Activated T-cell treated with anti-CD3 and anti-CD28 coated beads, Interleukin-2, amount 50 U/mL, for 72 hours (primary cell): ENCODE measurements around the gene PRICKLE4. TPM values are rescaled to one million over a fixed set of nuclear protein-coding genes. Genes with fewer than 3 reads are reported as not detected.
"Not testable (repeated sequence)": the region's sequence is repeated elsewhere in the genome, so short reads cannot be mapped to it uniquely, and the experiment has no call there.

Source experiments
- ATAC-seq, 2 donors: fragments of 150-1000 bp; cut with Tn5 transposase; replicated peaks in 1 of 2; 2 replicates each; pipeline ENCODE4 v1.10.0; 2021; ENCODE audit warnings: moderate library complexity in 2 of 2, mild to moderate bottlenecking in 1 of 2
- DNase-seq, 2 donors: peaks; one replicate each; pipeline ENCODE4 v3.0.0; 2021 to 2022; ENCODE audit warnings: mixed read lengths in 1 of 2
- H3K27ac Mint-ChIP-seq: one replicate; pipeline ENCODE4 v1.8.0; 2022; ENCODE audit warnings: mild to moderate bottlenecking, moderate library complexity, mixed read lengths
- H3K27me3 Mint-ChIP-seq: one replicate; pipeline ENCODE4 v1.8.0; 2022; ENCODE audit warnings: low read depth, mixed read lengths
- H3K36me3 Mint-ChIP-seq, 2 donors: one replicate each; pipeline ENCODE4 v1.8.0; 2022; ENCODE audit warnings: mixed read lengths in 2 of 2, mild to moderate bottlenecking in 1 of 2; ENCODE audit not compliant: insufficient read depth in 2 of 2
- H3K4me1 Mint-ChIP-seq: one replicate; pipeline ENCODE4 v1.8.0; 2022; ENCODE audit warnings: low read depth, mixed read lengths
- H3K4me3 Mint-ChIP-seq, 2 donors: one replicate each; pipeline ENCODE4 v1.8.0; 2022; ENCODE audit warnings: mild to moderate bottlenecking in 2 of 2, mixed read lengths in 2 of 2, moderate library complexity in 2 of 2
- H3K9me3 Mint-ChIP-seq, 2 donors: one replicate each; pipeline ENCODE4 v1.8.0; 2022; ENCODE audit warnings: mixed read lengths in 2 of 2
- total RNA-seq, 2 donors: library from RNA; stranded (reverse); gene quantifications; one replicate each; pipeline ENCODE4 v1.2.3, GENCODE V29; 2022

Gene PRICKLE4
- total RNA-seq, 2 donors from 2014 or later, result 0.29 TPM; not detected in 1

GRCh38 chr6:41805830-41806774 lies 25.5 kb downstream of the PRICKLE4 start:
- no peak overlapping the region for H3K4me3 Mint-ChIP-seq
- DNase-seq, result no peak
- no peaks in the 10 kb centered on the region for H3K4me1 Mint-ChIP-seq
- H3K27me3 Mint-ChIP-seq, result no peaks in the 10 kb centered on the region
- no peaks in the 10 kb centered on the region for H3K36me3 Mint-ChIP-seq
- ATAC-seq, result no peak
- no peak overlapping the region for H3K27ac Mint-ChIP-seq
- H3K9me3 Mint-ChIP-seq, result no peaks in the 10 kb centered on the region

GRCh38 chr6:41811095-41811494 lies 30.5 kb downstream of the PRICKLE4 start:
- no peak for ATAC-seq
- H3K27ac Mint-ChIP-seq, result no peak overlapping the region
- no peak overlapping the region for H3K4me3 Mint-ChIP-seq
- no peaks in the 10 kb centered on the region for H3K4me1 Mint-ChIP-seq
- no peak for DNase-seq
- H3K9me3 Mint-ChIP-seq, result no peaks in the 10 kb centered on the region
- no peaks in the 10 kb centered on the region for H3K27me3 Mint-ChIP-seq
- no peaks in the 10 kb centered on the region for H3K36me3 Mint-ChIP-seq

DNA sequence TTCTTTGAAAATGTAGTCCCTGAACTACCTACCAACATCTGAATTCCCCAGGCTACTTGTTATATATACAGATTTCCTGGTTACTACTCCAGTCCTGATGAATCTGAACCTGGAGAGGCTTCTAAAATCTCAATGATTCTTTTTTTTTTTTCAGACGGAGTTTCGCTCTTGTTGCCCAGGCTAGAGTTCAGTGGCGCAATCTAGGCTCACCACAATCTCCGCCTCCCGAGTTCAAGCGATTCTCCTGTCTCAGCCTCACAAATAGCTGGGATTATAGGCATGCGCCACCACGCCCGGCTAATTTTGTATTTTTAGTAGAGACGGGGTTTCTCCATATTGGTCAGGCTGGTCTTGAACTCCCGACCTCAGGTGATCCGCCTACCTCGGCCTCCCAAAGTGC lies 31.4 kb downstream of the PRICKLE4 start:
- H3K27me3 Mint-ChIP-seq, H3K27ac Mint-ChIP-seq, ATAC-seq, H3K36me3 Mint-ChIP-seq, DNase-seq, H3K4me3 Mint-ChIP-seq, H3K4me1 Mint-ChIP-seq, H3K9me3 Mint-ChIP-seq: not testable (repeated sequence)

- Mint-ChIP-seq H3K27me3 (no peaks in the 10 kb centered on the region), H3K36me3 (no peaks in the 10 kb centered on the region), H3K4me1 (no peaks in the 10 kb centered on the region), H3K4me3 (no peak overlapping the region), H3K9me3 (no peaks in the 10 kb centered on the region), H3K27ac (no peak overlapping the region)
- no peak for DNase-seq
- ATAC-seq, result no peak
These were observed 32.9 kb downstream of the PRICKLE4 start for GRCh38 chr6:41813469-41813868.

- no peak overlapping the region for H3K27ac Mint-ChIP-seq
- no peaks in the 10 kb centered on the region for H3K36me3 Mint-ChIP-seq
- ATAC-seq (no peak), DNase-seq (no peak)
- no peaks in the 10 kb centered on the region for H3K9me3 Mint-ChIP-seq
- H3K4me3 Mint-ChIP-seq, result no peak overlapping the region
- no peaks in the 10 kb centered on the region for H3K27me3 Mint-ChIP-seq
- no peaks in the 10 kb centered on the region for H3K4me1 Mint-ChIP-seq
These were observed 33.4 kb downstream of the PRICKLE4 start for GRCh38 chr6:41813956-41814355.

GRCh38 chr6:41814629-41815028 lies 34.0 kb downstream of the PRICKLE4 start:
- no peak overlapping the region for H3K4me3 Mint-ChIP-seq
- no peaks in the 10 kb centered on the region for H3K36me3 Mint-ChIP-seq
- no peak for DNase-seq
- H3K4me1 Mint-ChIP-seq, result no peaks in the 10 kb centered on the region
- no peaks in the 10 kb centered on the region for H3K9me3 Mint-ChIP-seq
- H3K27me3 Mint-ChIP-seq, result no peaks in the 10 kb centered on the region
- no peak overlapping the region for H3K27ac Mint-ChIP-seq
- ATAC-seq, result no peak

DNA sequence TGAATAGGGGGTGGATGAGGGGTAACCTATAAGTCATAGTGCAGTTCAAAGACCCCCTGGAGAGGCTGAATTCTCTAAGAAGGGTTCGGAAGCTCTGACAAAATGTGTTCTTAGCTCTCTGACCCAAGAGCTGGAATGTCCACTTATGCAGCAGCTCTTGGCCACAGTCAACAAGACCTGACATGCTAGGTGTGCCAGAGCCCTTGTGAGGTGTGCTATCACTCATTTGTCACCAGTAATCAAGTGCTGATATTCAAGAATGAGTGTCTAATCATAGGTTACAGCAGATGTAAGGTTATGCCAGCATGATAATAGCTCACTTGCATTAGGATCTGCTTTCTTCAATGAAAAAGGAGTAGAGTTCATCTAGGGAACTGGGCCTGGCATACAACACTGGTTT lies 35.0 kb downstream of the PRICKLE4 start:
- Mint-ChIP-seq H3K4me1 (no peaks in the 10 kb centered on the region), H3K4me3 (no peak overlapping the region), H3K27me3 (no peaks in the 10 kb centered on the region), H3K36me3 (no peaks in the 10 kb centered on the region), H3K27ac (no peak overlapping the region), H3K9me3 (no peaks in the 10 kb centered on the region)
- DNase-seq (no peak), ATAC-seq (no peak)

DNA sequence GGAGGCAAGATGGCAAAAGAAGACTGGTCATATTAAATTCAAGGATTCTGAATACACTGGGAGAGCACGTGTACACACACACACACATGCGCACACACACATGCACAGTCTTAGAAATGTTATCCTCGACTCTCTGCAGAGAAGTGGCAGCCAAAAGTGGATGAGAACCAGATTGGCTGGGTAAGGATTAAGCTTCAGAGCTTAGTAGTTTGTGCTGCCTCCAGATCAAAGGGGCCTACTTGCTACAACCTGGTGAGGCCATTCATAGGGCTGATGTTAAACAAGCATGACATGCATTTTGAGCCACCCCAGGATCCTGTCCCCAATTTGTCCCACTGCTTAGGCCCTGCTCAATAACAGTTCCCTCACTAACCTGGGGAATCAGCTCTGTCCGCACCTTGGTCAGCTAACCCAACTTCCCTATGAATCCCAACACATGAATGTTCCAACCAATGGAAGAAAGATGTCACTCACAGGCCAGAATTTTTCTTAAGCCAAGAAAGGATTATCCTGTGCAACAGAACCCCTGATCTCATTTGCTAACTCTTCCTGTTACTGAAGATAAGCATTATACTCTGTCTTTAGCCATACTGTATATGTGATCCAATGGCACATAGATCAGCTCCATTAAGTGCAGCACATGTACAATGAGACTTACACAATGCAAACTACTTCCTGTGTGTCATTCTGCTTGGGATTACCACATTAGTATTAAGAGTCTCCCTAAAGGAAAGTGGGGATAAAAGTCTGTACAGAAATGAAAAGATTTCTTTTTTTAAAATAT lies 37.9 kb downstream of the PRICKLE4 start:
- Mint-ChIP-seq H3K36me3 (no peaks in the 10 kb centered on the region), H3K27ac (no peak overlapping the region), H3K9me3 (no peaks in the 10 kb centered on the region), H3K4me1 (no peaks in the 10 kb centered on the region), H3K4me3 (no peak overlapping the region), H3K27me3 (no peaks in the 10 kb centered on the region)
- no peak for ATAC-seq
- no peak for DNase-seq

- no peak for ATAC-seq
- Mint-ChIP-seq H3K36me3 (no peaks in the 10 kb centered on the region), H3K27ac (no peak overlapping the region), H3K4me3 (no peak overlapping the region), H3K4me1 (no peaks in the 10 kb centered on the region), H3K27me3 (no peaks in the 10 kb centered on the region), H3K9me3 (no peaks in the 10 kb centered on the region)
- no peak for DNase-seq
These were observed 40.7 kb downstream of the PRICKLE4 start for GRCh38 chr6:41821266-41821665.

- Mint-ChIP-seq H3K4me1 (no peaks in the 10 kb centered on the region), H3K9me3 (no peaks in the 10 kb centered on the region), H3K36me3 (no peaks in the 10 kb centered on the region), H3K4me3 (no peak overlapping the region), H3K27ac (no peak overlapping the region), H3K27me3 (no peaks in the 10 kb centered on the region)
- DNase-seq, result no peak
- ATAC-seq, result no peak
These were observed 41.4 kb downstream of the PRICKLE4 start for GRCh38 chr6:41822021-41822420.

GRCh38 chr6:41823178-41823577 lies 42.6 kb downstream of the PRICKLE4 start:
- Mint-ChIP-seq H3K4me3 (no peak overlapping the region), H3K4me1 (no peaks in the 10 kb centered on the region), H3K27me3 (no peaks in the 10 kb centered on the region), H3K36me3 (no peaks in the 10 kb centered on the region), H3K27ac (no peak overlapping the region), H3K9me3 (no peaks in the 10 kb centered on the region)
- ATAC-seq (no peak), DNase-seq (no peak)

DNA sequence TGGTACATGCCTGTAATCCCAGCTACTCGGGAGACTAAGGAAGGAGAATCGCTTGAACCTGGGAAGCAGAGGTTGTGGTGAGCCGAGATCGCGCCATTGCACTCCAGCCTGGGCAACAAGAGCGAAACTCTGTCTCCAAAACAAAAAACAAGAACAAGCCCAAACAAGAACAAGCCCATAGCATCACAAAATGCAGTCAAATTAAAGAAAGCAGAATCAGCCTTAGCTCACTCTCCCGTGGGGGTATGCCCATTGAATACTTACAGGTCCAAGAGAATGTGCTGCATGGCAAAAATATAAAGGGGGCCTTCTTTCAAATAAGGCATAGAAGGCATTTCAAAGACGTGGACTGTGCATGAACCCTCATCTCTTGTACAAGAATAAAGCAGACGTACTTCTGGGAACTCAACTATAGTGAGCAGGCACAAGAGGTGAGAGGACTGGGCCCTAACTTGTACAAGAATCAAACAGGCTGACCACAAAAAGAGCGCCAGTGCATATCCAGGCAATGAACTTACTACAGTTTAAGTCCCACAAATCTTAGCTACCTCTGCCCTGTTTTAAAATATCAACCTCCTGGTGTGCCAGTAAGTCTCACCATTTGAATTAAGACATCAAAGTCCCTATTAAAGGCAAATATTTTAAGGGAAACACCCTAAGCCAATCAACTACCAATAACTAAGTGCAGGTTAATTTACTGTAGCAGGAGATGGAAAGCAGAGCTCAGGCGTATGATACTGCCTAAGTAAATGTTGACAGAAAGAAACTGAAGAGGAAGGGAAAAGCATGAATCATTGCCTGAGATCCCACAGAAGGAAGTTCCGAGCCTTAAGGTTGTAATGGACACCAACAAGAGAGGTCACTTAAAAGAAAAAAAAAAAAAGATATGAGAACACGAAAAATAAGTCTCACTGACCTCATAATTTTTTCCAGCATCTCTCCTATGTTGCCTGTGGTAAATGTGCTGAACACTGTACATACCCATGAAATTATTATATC lies 44.3 kb downstream of the PRICKLE4 start:
- Mint-ChIP-seq H3K27me3 (no peaks in the 10 kb centered on the region), H3K27ac (no peak overlapping the region), H3K4me3 (no peak overlapping the region), H3K36me3 (no peaks in the 10 kb centered on the region), H3K9me3 (no peaks in the 10 kb centered on the region), H3K4me1 (no peaks in the 10 kb centered on the region)
- DNase-seq (no peak), ATAC-seq (no peak)
